Stimulated activated CD8-positive, alpha-beta memory T cell treated with anti-CD3 and anti-CD28 coated beads, Interleukin-12 subunit alpha, Interleukin-12 subunit beta, amount 100 ng/mL, for 1 hour (primary cell): Measurements from ENCODE around the gene CCSER2.
"Not testable (repeated sequence)": the region's sequence is repeated elsewhere in the genome, so short reads cannot be mapped to it uniquely, and the experiment has no call there.

ENCODE experiments used
- DNase-seq: peaks from one replicate; pipeline ENCODE4 v3.0.0-alpha.2; 2020; ENCODE audit warnings: low read depth

The CCSER2 gene

GRCh38 chr10:84314275-84314674, 14.1 kb upstream of the CCSER2 start:
- DNase-seq: no peak

DNA sequence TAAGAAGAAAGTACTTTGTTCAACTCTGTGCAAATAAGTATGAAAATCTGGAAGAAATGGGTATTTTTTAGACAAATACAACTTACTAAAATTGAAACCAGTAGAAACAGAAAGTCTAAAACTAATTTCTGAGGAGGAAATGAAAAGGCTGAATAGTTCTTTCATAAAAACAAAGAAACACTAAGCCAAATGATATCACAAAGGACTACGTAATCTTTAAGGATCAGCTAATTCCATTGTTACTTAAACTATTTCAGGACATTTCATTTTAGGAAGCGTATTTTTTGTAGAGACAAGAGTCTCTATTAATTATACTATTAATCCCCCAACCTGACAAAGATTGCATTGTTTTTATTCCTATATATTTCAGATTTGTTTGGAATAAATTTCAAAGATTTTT, 11.2 kb upstream of the CCSER2 start:
- no peak for DNase-seq

DNA sequence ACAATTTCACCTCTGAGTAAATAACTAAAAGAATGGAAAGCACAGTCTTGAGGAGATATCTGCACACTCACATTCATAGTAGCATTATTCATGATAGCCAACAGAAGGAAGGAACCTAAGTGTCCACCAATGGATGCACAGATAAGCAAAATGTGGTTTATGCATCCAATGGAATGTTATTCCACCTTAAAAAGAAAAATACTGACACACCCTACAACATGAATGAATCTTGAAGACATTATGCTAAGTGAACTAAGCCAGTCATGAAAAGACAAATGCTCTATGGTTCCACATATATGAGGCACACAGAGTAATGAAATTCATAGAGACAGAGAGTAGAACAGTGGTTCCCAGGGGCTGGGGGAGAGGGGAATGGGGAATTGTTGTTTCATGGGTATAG, 6.5 kb upstream of the CCSER2 start:
- DNase-seq: no peak

- not testable (repeated sequence) for DNase-seq
Measured at GRCh38 chr10:84323566-84323965, 4.8 kb upstream of the CCSER2 start.

GRCh38 chr10:84326995-84327394, 1.4 kb upstream of the CCSER2 start:
- not testable (repeated sequence) for DNase-seq

DNA sequence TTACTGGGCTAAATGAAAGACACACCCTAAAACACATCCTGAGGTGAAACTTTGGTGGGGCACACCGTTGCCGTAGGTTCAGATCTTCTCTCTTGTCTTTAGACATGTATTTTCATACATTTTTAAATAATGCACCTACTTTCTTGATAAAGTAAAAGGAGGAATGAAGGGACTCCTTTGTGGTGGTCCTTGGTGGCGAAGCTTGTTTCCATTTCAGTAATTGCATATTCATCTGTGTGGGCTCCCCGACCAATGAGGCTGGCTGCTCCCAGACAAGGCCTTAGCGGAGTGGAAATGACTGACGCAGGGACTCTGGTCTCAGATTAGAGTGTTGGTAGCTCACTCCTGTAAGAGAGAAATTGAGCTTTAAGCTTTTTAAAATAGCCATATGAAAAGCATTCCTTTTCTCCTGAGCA, 815 bp downstream of the CCSER2 start:
- DNase-seq: peak; percentile 37

DNA sequence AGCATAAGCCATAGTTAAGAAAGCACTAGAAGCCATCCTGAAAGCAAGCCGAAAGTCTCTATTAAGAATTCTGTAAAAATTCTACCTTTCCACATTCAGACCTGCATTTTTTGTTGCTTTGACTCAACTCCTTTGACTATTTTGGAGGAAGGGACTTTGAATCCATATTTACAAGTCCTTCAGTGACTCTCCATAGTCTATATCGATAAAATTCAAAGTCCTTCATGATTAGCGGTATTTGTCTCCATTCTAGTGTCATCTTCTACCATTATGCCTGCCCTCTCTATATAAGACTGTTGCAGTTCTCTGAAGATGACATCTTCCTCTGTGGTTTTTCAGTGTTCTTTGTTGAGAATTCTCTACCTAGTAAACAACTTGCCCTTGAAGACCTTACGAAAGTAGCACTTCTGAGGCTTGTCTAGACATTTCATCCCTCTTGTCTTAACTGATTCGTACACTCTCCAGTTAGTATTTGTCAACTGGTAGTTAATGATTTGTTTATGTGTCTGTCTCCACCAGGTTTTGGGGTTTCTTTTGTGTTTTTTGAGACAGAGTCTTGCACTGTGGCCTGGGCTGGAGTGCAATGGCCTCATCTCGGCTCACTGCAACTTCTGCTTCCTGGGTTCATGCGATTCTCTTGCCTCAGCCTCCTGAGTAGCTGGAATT, 1.7 kb downstream of the CCSER2 start:
- no peak for DNase-seq

DNA sequence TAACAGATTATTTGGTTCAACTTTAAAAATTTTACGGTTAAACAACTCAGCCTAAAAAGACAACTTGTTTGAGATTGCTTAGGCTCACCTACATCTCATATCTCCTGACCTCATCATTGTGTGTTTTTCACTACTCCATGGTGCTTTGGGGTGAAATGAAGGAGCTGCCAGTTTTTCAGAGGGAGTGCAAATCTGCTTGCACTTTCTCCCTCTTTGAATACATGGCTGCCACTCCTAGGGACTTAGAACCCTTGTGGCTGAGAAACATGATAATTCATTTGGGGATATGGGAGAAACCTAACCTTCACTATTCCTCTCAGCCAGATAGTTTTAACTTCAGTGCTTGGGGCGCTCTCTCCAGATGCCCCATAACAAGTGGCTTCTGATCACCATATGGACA, 2.7 kb downstream of the CCSER2 start:
- no peak for DNase-seq

DNA sequence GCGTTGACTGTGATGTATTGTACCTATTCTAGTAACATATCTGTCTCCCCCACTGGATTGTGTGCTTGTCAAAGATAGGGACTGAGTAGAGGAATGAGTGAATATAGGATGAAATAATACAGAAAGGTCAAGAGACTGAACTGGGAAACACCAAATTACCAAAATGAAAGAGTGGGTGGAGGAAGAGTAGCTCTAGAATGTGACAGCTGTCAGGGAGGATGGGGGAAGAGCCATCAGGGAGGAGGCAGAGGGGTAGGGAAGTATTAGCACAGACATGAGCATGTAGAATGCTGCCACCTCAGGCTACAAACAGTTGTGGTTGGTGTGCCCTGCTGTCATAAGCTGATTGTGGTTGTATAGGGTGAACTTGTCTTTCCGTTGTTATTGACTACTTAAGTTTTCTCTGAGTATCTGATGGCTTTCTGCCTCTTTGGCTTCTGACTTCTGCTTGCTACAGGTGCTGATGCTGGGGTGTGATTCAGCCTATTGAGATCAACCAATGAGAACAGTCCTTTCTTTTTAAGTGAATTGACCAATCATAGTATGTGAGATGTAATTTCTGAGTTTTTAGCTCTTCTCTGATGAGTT, 5.6 kb downstream of the CCSER2 start:
- peak; percentile 55 for DNase-seq

- no peak for DNase-seq
Measured at GRCh38 chr10:84334811-84335210, 6.4 kb downstream of the CCSER2 start.

DNA sequence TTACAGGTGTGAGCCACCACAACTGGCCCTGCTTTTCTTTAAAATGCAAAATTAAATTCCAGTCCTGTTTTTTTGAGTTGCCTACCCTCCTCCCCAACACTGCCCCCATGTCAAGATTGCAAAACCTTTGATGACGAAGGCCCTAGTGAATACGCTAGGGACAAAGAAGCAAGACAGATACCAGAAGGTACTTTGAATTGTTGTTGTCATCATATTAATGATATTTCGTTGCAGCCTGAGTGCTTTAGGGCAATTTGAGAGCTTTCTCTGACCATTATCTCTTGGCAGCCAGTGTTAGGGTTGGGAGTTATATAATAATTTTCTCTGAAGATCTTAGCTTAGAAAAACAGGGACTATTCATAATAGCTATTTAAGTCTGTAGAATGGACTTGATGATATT, 7.1 kb downstream of the CCSER2 start:
- DNase-seq: no peak

- no peak for DNase-seq
Measured at GRCh38 chr10:84336406-84337090, 8.2 kb downstream of the CCSER2 start.

DNA sequence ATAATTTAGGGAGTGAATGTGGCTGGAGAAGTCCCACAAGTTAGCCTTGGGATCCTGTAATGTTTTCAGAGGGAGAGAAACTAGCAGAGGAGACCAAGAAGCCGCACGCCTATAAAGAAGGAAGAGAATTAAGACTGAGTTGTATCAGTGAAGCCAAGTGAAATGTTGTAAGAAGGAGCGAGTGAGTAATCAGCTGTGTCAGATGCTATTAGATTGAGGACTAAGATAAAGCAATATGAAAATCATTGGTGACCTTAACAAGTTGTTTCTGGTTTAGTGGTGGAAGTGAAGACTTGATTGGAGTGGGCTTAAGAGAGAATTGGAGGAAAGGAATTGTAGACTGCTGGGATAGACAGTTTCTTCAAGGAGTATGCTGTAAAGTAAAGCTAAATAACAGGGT, 8.8 kb downstream of the CCSER2 start:
- no peak for DNase-seq

DNA sequence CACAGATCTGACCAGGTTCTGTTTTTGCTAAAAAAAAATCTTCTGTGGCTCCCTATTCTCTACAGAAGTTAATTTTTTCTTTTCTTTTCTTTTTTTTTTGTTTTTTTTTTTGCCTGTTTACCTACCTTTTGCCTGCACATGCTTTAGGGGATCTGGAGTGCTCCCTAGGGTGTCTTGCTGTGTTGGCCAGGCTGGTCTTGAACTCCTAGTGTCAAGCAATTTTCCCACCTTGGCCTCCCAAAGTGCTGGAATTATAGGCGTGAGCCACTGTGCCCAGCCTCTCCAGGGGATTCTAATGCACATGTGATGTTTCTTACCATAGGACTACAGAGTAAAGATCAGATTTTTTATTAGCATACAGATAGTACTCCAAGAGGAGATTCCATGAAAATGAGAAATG, 10.6 kb downstream of the CCSER2 start:
- DNase-seq: no peak

- no peak for DNase-seq
Measured at GRCh38 chr10:84340187-84340586, 11.8 kb downstream of the CCSER2 start.

DNA sequence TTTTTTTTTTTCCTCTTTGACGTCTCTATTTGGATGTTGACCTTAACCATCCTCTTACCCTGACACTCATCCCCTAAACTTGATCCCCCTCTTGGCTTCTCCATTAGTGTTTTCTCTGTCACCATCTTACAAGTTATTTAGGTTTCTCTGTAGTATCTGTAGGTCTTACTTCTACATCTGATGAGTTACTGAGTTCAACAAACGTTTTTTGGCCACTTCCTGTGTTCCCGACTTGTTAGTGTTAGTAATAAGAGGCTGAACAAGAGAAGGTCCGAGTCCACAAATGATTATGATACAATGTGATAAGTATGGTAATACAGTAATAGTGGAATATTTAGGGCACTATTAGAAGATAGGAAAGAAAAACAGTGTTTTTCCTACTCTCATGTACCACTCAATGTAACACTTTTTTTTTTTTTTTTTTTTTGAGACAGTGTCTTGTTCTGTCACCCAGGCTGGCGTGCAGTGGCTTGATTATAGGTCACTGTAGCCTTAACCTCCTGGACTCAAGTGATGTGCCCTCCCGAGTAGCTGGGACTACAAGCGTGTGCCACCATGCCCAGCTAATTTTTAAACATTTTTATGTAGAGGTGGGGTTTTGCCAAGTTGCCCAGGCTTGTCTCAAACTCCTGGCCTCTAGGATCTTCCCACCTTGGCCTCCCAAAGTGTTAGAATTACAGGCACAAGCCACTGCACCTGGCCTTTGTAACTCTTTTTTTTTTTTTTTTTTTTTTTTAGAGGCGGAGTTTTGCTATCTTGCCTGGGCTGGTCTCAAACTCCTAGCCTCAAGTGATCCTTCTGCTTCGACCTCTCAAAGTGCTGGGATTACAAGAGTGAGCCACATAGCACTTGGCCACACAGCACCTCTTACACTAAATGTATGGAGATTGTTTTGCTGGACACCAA, 12.5 kb downstream of the CCSER2 start:
- DNase-seq: no peak

- no peak for DNase-seq
Measured at GRCh38 chr10:84341538-84341856, 13.1 kb downstream of the CCSER2 start.

DNA sequence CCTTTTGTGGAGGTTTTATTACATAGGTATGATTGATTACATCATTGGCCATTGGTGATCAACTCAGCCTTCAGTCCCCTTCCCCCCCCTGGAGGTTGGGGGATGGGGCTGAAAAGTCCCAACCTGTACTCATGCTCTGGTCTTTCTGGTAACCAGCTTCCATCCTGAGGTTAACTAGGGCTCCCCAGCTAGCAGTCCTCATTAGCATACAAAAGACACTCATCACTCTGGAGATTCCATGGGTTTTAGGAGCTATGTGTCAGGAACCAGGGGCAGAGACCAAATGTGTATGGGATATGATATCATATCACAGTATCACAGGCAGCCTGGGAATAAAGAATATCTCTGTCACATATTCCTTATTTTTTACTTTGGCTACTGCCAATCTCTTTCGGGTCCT, 13.6 kb downstream of the CCSER2 start:
- no peak for DNase-seq

GRCh38 chr10:84342584-84342983, 14.2 kb downstream of the CCSER2 start:
- no peak for DNase-seq

- DNase-seq: no peak
Measured at GRCh38 chr10:84343831-84344230, 15.4 kb downstream of the CCSER2 start.

DNA sequence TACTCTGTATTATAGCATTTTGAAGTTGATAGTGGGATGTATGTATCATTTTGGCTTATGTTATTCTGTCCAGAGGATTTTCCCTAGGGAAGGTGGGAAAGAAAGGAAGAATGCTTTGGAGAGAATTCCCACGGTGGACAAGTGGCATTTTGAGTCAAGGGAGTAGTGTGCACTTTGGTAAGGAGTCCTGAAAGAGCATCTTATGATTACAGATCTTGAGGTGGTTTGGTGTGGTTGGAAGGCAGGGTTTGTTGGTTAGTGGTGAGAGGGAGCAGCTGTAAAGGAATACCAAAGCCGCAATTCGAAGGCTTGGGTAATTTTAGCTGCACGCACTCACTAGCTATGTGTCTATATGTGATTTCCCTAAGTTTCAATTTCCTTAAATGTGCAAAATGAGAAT, 16.1 kb downstream of the CCSER2 start:
- no peak for DNase-seq

GRCh38 chr10:84347575-84348002, 19.2 kb downstream of the CCSER2 start:
- not testable (repeated sequence) for DNase-seq

DNA sequence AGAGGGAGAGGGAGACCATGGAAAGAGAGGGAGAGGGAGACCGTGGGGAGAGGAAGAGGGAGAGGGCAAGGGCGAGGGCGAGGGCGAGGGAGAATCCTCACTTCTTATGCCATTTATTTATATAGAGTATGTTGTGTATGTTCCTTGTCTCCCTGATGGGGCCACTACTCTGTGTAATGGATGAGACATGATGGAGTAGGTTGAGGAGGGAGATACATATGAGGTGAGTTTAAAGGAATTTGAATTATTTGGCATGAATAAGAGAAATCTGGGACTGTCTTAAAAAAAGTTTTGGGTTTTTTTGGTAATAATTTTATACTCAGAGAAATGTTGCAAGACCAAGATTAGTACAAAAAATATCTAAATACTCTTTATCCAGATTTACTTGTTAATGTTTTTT, 20.1 kb downstream of the CCSER2 start:
- no peak for DNase-seq
